GM23248 (cell line): ENCODE measurements around the gene VTI1A.

Source experiments
- EZH2 ChIP-seq: fragments of 200-600 bp; sonication (generic); IDR thresholded peaks from 2 replicates; pipeline ENCODE4 v1.6.1; 2018; ENCODE audit warnings: antibody characterized with exemption, mild to moderate bottlenecking; ENCODE audit not compliant: insufficient read depth, poor library complexity, severe bottlenecking
- EZH2phosphoT487 ChIP-seq: fragments of 200-600 bp; sonication (generic); IDR thresholded peaks from 2 replicates; pipeline ENCODE4 v1.6.1; 2018; ENCODE audit warnings: antibody characterized with exemption, moderate library complexity, mild to moderate bottlenecking, low read depth; ENCODE audit not compliant: insufficient read depth

- TF ChIP-seq EZH2phosphoT487 (no peak), EZH2 (no peak)
Observed at GRCh38 chr10:112791447-112791846, 344.4 kb downstream of the VTI1A start.
